Trophoblast cell (in vitro differentiated cells and primary cell): ENCODE measurements around the gene PIP5K1C.

Experiments used
- DNase-seq, 2 donors: peaks; one replicate each; pipeline ENCODE4 v3.0.0-alpha.2; 2016
- H2AFZ ChIP-seq: 2 replicates; pipeline ENCODE4 v1.6.1; 2013; ENCODE audit warnings: low read length, moderate library complexity, mild to moderate bottlenecking; ENCODE audit not compliant: insufficient read depth, poor library complexity
- H2AK5ac ChIP-seq: 2 replicates; pipeline ENCODE4 v1.6.1; 2013; ENCODE audit warnings: mild to moderate bottlenecking, low read length
- H2BK120ac ChIP-seq: 2 replicates; pipeline ENCODE4 v1.6.1; 2013; ENCODE audit warnings: low read length, mild to moderate bottlenecking, moderate library complexity; ENCODE audit not compliant: insufficient read depth, poor library complexity
- H2BK12ac ChIP-seq: 2 replicates; pipeline ENCODE4 v1.6.1; 2013; ENCODE audit warnings: mild to moderate bottlenecking, low read length, moderate library complexity
- H2BK5ac ChIP-seq: 2 replicates; pipeline ENCODE4 v1.6.1; 2013; ENCODE audit warnings: low read length, low read depth, moderate library complexity, mild to moderate bottlenecking; ENCODE audit not compliant: poor library complexity
- H3K14ac ChIP-seq: 2 replicates; pipeline ENCODE4 v1.6.1; 2013; ENCODE audit warnings: mild to moderate bottlenecking, low read length
- H3K18ac ChIP-seq: 2 replicates; pipeline ENCODE4 v1.6.1; 2013; ENCODE audit warnings: mild to moderate bottlenecking, low read length
- H3K23ac ChIP-seq: 2 replicates; pipeline ENCODE4 v1.6.1; 2013; ENCODE audit warnings: low read length
- H3K27ac ChIP-seq: 2 replicates; pipeline ENCODE4 v1.5.1; 2013; ENCODE audit warnings: low read depth, mild to moderate bottlenecking, inconsistent platforms, low read length, moderate library complexity
- H3K27me3 ChIP-seq: 2 replicates; pipeline ENCODE4 v1.6.1; 2013; ENCODE audit warnings: inconsistent platforms, mild to moderate bottlenecking, low read length, moderate library complexity; ENCODE audit not compliant: insufficient read depth
- H3K36me3 ChIP-seq, 2 experiments: 1 replicate in 1 of 2; 2 replicates in 1 of 2; pipeline ENCODE4 v1.6.1; 2013; ENCODE audit warnings: low read length in 2 of 2, mild to moderate bottlenecking in 2 of 2, moderate library complexity in 1 of 2; ENCODE audit not compliant: insufficient read depth in 2 of 2, control insufficient read depth in 1 of 2
- H3K4ac ChIP-seq: 2 replicates; pipeline ENCODE4 v1.6.1; 2013; ENCODE audit warnings: low read depth, mild to moderate bottlenecking, low read length, moderate library complexity
- H3K4me1 ChIP-seq, 2 experiments: 1 replicate in 1 of 2; 2 replicates in 1 of 2; pipeline ENCODE4 v1.6.1; 2013; ENCODE audit warnings: low read length in 2 of 2, mild to moderate bottlenecking in 2 of 2, moderate library complexity in 1 of 2; ENCODE audit not compliant: insufficient read depth in 2 of 2, control insufficient read depth in 1 of 2
- H3K4me2 ChIP-seq: 2 replicates; pipeline ENCODE4 v1.6.1; 2013; ENCODE audit warnings: inconsistent platforms, mild to moderate bottlenecking, low read length, moderate library complexity
- H3K4me3 ChIP-seq: 2 replicates; pipeline ENCODE4 v1.5.1; 2013; ENCODE audit warnings: mild to moderate bottlenecking, low read depth, low read length, inconsistent platforms
- H3K79me1 ChIP-seq: one replicate; pipeline ENCODE4 v1.6.1; 2013; ENCODE audit warnings: low read length
- H3K79me2 ChIP-seq: 2 replicates; pipeline ENCODE4 v1.6.1; 2013; ENCODE audit warnings: low read length, mild to moderate bottlenecking; ENCODE audit not compliant: control insufficient read depth, insufficient read depth, poor library complexity
- H3K9ac ChIP-seq: 2 replicates; pipeline ENCODE4 v1.6.1; 2013; ENCODE audit warnings: mild to moderate bottlenecking, low read length
- H3K9me3 ChIP-seq: 2 replicates; pipeline ENCODE4 v1.6.1; 2013; ENCODE audit warnings: low read depth, mild to moderate bottlenecking, control low read depth, inconsistent platforms, low read length; ENCODE audit not compliant: insufficient read depth
- H4K12ac ChIP-seq: 2 replicates; pipeline ENCODE4 v1.6.1; 2013; ENCODE audit warnings: low read depth, mild to moderate bottlenecking, low read length, moderate library complexity
- H4K8ac ChIP-seq: 2 replicates; pipeline ENCODE4 v1.6.1; 2013; ENCODE audit warnings: low read depth, mild to moderate bottlenecking, low read length, moderate library complexity
- H4K91ac ChIP-seq: one replicate; pipeline ENCODE4 v1.6.1; 2013; ENCODE audit warnings: low read depth, mild to moderate bottlenecking, low read length, moderate library complexity
- WGBS: extraction: QIAGEN DNeasy Blood & Tissue Kit; methylation state at CpG from one replicate; pipeline ENCODE4 v1.1.7; 2013; ENCODE audit warnings: missing lambda C conversion rate; ENCODE audit not compliant: insufficient read length, insufficient coverage; ENCODE audit errors: extremely low coverage; 5-methylcytosine and 5-hydroxymethylcytosine counted together

PIP5K1C gene

GRCh38 chr19:3641515-3642269 is 58.6 kb downstream of the PIP5K1C start:
- no peak overlapping the region for H3K23ac ChIP-seq
- no peak overlapping the region for H3K18ac ChIP-seq
- WGBS: no CpG with 5 or more reads among the region's 28 CpGs

GRCh38 chr19:3639479-3639878 is 60.8 kb downstream of the PIP5K1C start:
- Histone ChIP-seq H3K23ac (no peak overlapping the region), H3K4me1 (no peaks in the 10 kb centered on the region), H3K14ac (no peak overlapping the region), H4K12ac (no peak overlapping the region), H3K27me3 (no peaks in the 10 kb centered on the region), H2BK5ac (no peak overlapping the region), H3K79me1 (no peaks in the 10 kb centered on the region), H3K18ac (no peak overlapping the region), H4K91ac (no peak overlapping the region), H3K9me3 (peaks cover 5% of the 10 kb centered on the region), H3K4me3 (no peak overlapping the region), H3K36me3 (peaks cover 63 to 67% of the 10 kb centered on the region in 2 experiments), H2BK120ac (no peak overlapping the region), H3K4ac (no peak overlapping the region), H2BK12ac (no peak overlapping the region), H3K9ac (no peak overlapping the region), H4K8ac (no peak overlapping the region), H3K4me2 (no peak overlapping the region), H2AFZ (no peak overlapping the region), H2AK5ac (no peak overlapping the region), H3K79me2 (no peaks in the 10 kb centered on the region), H3K27ac (no peak overlapping the region)
- DNase-seq: no peak
- no CpG with 5 or more reads among the region's 13 CpGs for WGBS

More at GRCh38 chr19:3641515-3642269, 58.6 kb downstream of the PIP5K1C start:
- Histone ChIP-seq H3K79me2 (no peaks in the 10 kb centered on the region), H2BK12ac (no peak overlapping the region), H3K14ac (no peak overlapping the region), H3K4me2 (no peak overlapping the region), H2AK5ac (no peak overlapping the region), H3K9me3 (peaks cover 5% of the 10 kb centered on the region), H4K91ac (no peak overlapping the region), H3K27me3 (no peaks in the 10 kb centered on the region), H3K79me1 (no peaks in the 10 kb centered on the region), H2BK120ac (no peak overlapping the region), H3K4ac (no peak overlapping the region), H4K12ac (no peak overlapping the region), H2AFZ (no peak overlapping the region), H2BK5ac (no peak overlapping the region), H3K27ac (no peak overlapping the region), H3K9ac (no peak overlapping the region), H3K4me3 (no peak overlapping the region), H3K36me3 (peaks cover 79 to 81% of the 10 kb centered on the region in 2 experiments), H3K4me1 (no peaks in the 10 kb centered on the region), H4K8ac (no peak overlapping the region)
- no peak for DNase-seq

- H3K79me2 ChIP-seq: no peaks in the 10 kb centered on the region
- no CpG with 5 or more reads among the region's 55 CpGs for WGBS
- no peak overlapping the region for H2AK5ac ChIP-seq
- no peaks in the 10 kb centered on the region for H3K79me1 ChIP-seq
- DNase-seq: no peak
- H3K4me3 ChIP-seq: no peak overlapping the region
- H3K4ac ChIP-seq: no peak overlapping the region
- H3K18ac ChIP-seq: no peak overlapping the region
- no peak overlapping the region for H2BK12ac ChIP-seq
- no peak overlapping the region for H3K14ac ChIP-seq
- H2BK5ac ChIP-seq: no peak overlapping the region
- peaks cover 64 to 65% of the 10 kb centered on the region in 2 experiments for H3K36me3 ChIP-seq
- no peak overlapping the region for H4K12ac ChIP-seq
- no peak overlapping the region for H3K9ac ChIP-seq
- no peak overlapping the region for H2AFZ ChIP-seq
- H3K4me1 ChIP-seq: no peaks in the 10 kb centered on the region
- H3K23ac ChIP-seq: no peak overlapping the region
- no peak overlapping the region for H4K91ac ChIP-seq
- H3K9me3 ChIP-seq: peaks cover 5% of the 10 kb centered on the region
- no peak overlapping the region for H3K27ac ChIP-seq
- no peak overlapping the region for H4K8ac ChIP-seq
- H3K4me2 ChIP-seq: no peak overlapping the region
- no peaks in the 10 kb centered on the region for H3K27me3 ChIP-seq
- H2BK120ac ChIP-seq: no peak overlapping the region
Measured at GRCh38 chr19:3638208-3639193, 61.8 kb downstream of the PIP5K1C start.

GRCh38 chr19:3637621-3638020 is 62.6 kb downstream of the PIP5K1C start:
- Histone ChIP-seq H3K79me1 (no peaks in the 10 kb centered on the region), H3K4me3 (no peak overlapping the region), H3K4me2 (no peak overlapping the region), H3K14ac (no peak overlapping the region), H3K23ac (no peak overlapping the region), H3K79me2 (no peaks in the 10 kb centered on the region), H2BK12ac (no peak overlapping the region), H3K36me3 (peaks cover 65 to 66% of the 10 kb centered on the region in 2 experiments), H3K18ac (no peak overlapping the region), H3K27me3 (no peaks in the 10 kb centered on the region), H2BK5ac (no peak overlapping the region), H4K12ac (no peak overlapping the region), H3K9me3 (peaks cover 2% of the 10 kb centered on the region), H2AFZ (no peak overlapping the region), H3K9ac (no peak overlapping the region), H4K8ac (no peak overlapping the region), H3K4me1 (no peaks in the 10 kb centered on the region), H2AK5ac (no peak overlapping the region), H3K27ac (no peak overlapping the region), H3K4ac (no peak overlapping the region), H4K91ac (no peak overlapping the region), H2BK120ac (no peak overlapping the region)
- WGBS: no CpG with 5 or more reads among the region's 23 CpGs
- DNase-seq: no peak
